Neural cell (in vitro differentiated cells): ENCODE data around the gene UFD1.

Experiments
- POLR2AphosphoS5 ChIP-seq: IDR thresholded peaks from 2 replicates; pipeline ENCODE4 v1.6.1; 2012
- TF ChIP-seq, protein P1 (sequence below): fragments of 450-650 bp; IDR thresholded peaks from 2 replicates; pipeline ENCODE4 v1.5.1; 2014; ENCODE audit warnings: antibody characterized with exemption, mild to moderate bottlenecking, moderate library complexity; ENCODE audit not compliant: poor library complexity, severe bottlenecking
- TF ChIP-seq, protein P2 (sequence below): IDR thresholded peaks from 2 replicates; pipeline ENCODE4 v1.6.1; 2012; ENCODE audit warnings: borderline replicate concordance

DNA sequence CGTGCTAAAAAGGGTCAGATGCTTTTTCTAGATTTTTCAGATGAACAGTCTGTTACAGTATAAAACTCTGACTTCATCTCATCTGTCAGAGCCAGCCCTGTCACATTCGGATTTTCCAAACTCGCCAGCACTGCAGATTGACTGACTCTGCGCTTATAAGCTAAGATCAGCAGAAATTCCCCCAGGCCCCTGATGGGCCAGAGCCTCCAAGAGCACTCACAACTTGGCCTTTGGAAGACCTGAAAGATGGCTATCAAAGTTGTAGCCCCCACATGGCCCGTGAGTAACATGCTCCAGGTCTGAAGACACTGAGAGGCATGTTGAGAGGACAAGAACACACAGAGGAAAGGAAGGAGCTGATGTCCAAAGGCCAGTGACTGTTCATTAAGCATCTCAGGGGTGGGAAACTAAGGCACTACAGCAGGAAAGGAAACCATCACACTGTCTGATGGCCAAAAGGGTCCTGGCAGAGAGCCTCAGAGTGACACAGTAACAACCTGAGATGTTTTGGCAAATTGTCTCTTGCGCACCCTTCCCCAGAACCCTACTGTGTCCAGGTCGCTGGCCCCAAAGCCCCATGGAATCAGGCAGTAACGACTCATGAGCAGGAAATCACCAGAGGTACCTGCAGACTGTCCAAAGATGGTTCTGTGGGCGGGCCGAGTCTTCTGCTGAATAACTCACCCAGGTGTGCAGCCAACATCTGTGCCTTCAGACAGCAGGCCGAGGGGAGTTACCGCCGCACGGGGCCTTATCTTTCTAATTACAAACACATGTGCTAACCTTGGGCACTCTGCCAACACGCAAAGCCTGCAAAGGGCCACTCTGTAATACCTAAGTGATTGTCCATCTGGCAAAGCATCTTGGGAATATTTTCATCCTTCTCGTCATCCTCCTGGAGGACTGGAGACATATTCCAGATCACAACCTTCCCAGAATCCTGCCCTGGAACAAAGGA is 71.1 kb downstream of the UFD1 start:
- TF ChIP-seq POLR2AphosphoS5: no peak
- TF ChIP-seq, protein P1, sequence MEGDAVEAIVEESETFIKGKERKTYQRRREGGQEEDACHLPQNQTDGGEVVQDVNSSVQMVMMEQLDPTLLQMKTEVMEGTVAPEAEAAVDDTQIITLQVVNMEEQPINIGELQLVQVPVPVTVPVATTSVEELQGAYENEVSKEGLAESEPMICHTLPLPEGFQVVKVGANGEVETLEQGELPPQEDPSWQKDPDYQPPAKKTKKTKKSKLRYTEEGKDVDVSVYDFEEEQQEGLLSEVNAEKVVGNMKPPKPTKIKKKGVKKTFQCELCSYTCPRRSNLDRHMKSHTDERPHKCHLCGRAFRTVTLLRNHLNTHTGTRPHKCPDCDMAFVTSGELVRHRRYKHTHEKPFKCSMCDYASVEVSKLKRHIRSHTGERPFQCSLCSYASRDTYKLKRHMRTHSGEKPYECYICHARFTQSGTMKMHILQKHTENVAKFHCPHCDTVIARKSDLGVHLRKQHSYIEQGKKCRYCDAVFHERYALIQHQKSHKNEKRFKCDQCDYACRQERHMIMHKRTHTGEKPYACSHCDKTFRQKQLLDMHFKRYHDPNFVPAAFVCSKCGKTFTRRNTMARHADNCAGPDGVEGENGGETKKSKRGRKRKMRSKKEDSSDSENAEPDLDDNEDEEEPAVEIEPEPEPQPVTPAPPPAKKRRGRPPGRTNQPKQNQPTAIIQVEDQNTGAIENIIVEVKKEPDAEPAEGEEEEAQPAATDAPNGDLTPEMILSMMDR: no peak
- TF ChIP-seq, protein P2, sequence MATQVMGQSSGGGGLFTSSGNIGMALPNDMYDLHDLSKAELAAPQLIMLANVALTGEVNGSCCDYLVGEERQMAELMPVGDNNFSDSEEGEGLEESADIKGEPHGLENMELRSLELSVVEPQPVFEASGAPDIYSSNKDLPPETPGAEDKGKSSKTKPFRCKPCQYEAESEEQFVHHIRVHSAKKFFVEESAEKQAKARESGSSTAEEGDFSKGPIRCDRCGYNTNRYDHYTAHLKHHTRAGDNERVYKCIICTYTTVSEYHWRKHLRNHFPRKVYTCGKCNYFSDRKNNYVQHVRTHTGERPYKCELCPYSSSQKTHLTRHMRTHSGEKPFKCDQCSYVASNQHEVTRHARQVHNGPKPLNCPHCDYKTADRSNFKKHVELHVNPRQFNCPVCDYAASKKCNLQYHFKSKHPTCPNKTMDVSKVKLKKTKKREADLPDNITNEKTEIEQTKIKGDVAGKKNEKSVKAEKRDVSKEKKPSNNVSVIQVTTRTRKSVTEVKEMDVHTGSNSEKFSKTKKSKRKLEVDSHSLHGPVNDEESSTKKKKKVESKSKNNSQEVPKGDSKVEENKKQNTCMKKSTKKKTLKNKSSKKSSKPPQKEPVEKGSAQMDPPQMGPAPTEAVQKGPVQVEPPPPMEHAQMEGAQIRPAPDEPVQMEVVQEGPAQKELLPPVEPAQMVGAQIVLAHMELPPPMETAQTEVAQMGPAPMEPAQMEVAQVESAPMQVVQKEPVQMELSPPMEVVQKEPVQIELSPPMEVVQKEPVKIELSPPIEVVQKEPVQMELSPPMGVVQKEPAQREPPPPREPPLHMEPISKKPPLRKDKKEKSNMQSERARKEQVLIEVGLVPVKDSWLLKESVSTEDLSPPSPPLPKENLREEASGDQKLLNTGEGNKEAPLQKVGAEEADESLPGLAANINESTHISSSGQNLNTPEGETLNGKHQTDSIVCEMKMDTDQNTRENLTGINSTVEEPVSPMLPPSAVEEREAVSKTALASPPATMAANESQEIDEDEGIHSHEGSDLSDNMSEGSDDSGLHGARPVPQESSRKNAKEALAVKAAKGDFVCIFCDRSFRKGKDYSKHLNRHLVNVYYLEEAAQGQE: no peak
